HG03571 (cell line): ENCODE data around the gene CERS3.

Experiments used
- ATAC-seq: cut with Tn5 transposase; IDR thresholded peaks from one replicate; pipeline ENCODE4 v1.9.1; 2021; ENCODE audit not compliant: unreplicated experiment

CERS3 gene

GRCh38 chr15:100528833-100529428 lies at the start of gene CERS3:
Gene CERS3 (minus strand): TSS chr15:100528950. CDS start chr15:100501849, 27,101 bp downstream.
- no peak for ATAC-seq

- ATAC-seq = no peak
These were observed 44.8 kb upstream of the CERS3 start for GRCh38 chr15:100573526-100573925.

- ATAC-seq = no peak
These were observed 43.7 kb upstream of the CERS3 start for GRCh38 chr15:100572362-100572983.

GRCh38 chr15:100571592-100572167 lies 42.9 kb upstream of the CERS3 start:
- no peak for ATAC-seq

- peak; percentile 61 for ATAC-seq
These were observed 42.1 kb upstream of the CERS3 start for GRCh38 chr15:100570735-100571313.

- ATAC-seq = peak; percentile 11
These were observed 41.5 kb upstream of the CERS3 start for GRCh38 chr15:100570275-100570674.

GRCh38 chr15:100569391-100569790 lies 40.6 kb upstream of the CERS3 start:
- ATAC-seq = no peak

GRCh38 chr15:100566850-100567628 lies 38.3 kb upstream of the CERS3 start:
- no peak for ATAC-seq

- ATAC-seq = no peak
These were observed 36.8 kb upstream of the CERS3 start for GRCh38 chr15:100565591-100565990.

GRCh38 chr15:100560323-100560722 lies 31.6 kb upstream of the CERS3 start:
- ATAC-seq = no peak

- no peak for ATAC-seq
These were observed 30.6 kb upstream of the CERS3 start for GRCh38 chr15:100559330-100559729.

GRCh38 chr15:100558771-100559254 lies 30.1 kb upstream of the CERS3 start:
- ATAC-seq = no peak

GRCh38 chr15:100553468-100553867 lies 24.7 kb upstream of the CERS3 start:
- no peak for ATAC-seq

GRCh38 chr15:100547961-100548360 lies 19.2 kb upstream of the CERS3 start:
- ATAC-seq = no peak

GRCh38 chr15:100544946-100545345 lies 16.2 kb upstream of the CERS3 start:
- no peak for ATAC-seq

GRCh38 chr15:100544338-100544841 lies 15.6 kb upstream of the CERS3 start:
- ATAC-seq = no peak

- no peak for ATAC-seq
These were observed 13.5 kb upstream of the CERS3 start for GRCh38 chr15:100542290-100542689.

GRCh38 chr15:100537331-100537730 lies 8.6 kb upstream of the CERS3 start:
- peak; percentile 81 for ATAC-seq

- ATAC-seq = no peak
These were observed 8.0 kb upstream of the CERS3 start for GRCh38 chr15:100536733-100537132.

GRCh38 chr15:100533886-100534285 lies 5.1 kb upstream of the CERS3 start:
- ATAC-seq = no peak

- ATAC-seq = no peak
These were observed 3.1 kb upstream of the CERS3 start for GRCh38 chr15:100531823-100532327.
